GM23338 (cell line): Measurements from ENCODE around the gene SYTL1. TPM values are rescaled to one million over a fixed set of nuclear protein-coding genes. Genes with fewer than 3 reads are reported as not detected.
A peak's percentile ranks its signal among the peaks of the same experiment; 100 is the strongest.

ENCODE experiments used
- ATAC-seq: fragments of 200-7000 bp; cut with Tn5 transposase; 3 replicates; pipeline ENCODE4 v1.9.1; 2020
- DNase-seq: peaks from one replicate; pipeline ENCODE4 v3.0.0-alpha.2; 2015; ENCODE audit warnings: low spot score
- H2AFZ ChIP-seq: fragments of 200-600 bp; sonication (generic); 2 replicates; pipeline ENCODE4 v1.8.0; 2016; ENCODE audit warnings: antibody characterized with exemption, mild to moderate bottlenecking, moderate library complexity
- H3F3A ChIP-seq: fragments of 200-600 bp; sonication (generic); replicated peaks from 2 replicates; pipeline ENCODE4 v1.8.0; 2017; ENCODE audit warnings: antibody characterized with exemption, mixed run types, low read depth
- H3K27ac ChIP-seq: fragments of 200-600 bp; sonication (generic); 2 replicates; pipeline ENCODE4 v1.6.1; 2016; ENCODE audit warnings: low read depth
- H3K27me3 ChIP-seq: fragments of 200-600 bp; sonication (generic); 2 replicates; pipeline ENCODE4 v1.8.0; 2016; ENCODE audit warnings: mild to moderate bottlenecking, mixed run types, moderate library complexity; ENCODE audit not compliant: insufficient read depth
- H3K36me3 ChIP-seq: fragments of 200-600 bp; sonication (generic); 2 replicates; pipeline ENCODE4 v1.8.0; 2016; ENCODE audit warnings: mild to moderate bottlenecking; ENCODE audit not compliant: insufficient read depth
- H3K4me1 ChIP-seq: fragments of 200-600 bp; sonication (generic); 2 replicates; pipeline ENCODE4 v1.8.0; 2016; ENCODE audit warnings: mild to moderate bottlenecking, moderate library complexity; ENCODE audit not compliant: insufficient read depth
- H3K4me2 ChIP-seq: fragments of 200-600 bp; sonication (generic); 2 replicates; pipeline ENCODE4 v1.7.1; 2017; ENCODE audit warnings: mixed run types
- H3K4me3 ChIP-seq: fragments of 200-600 bp; sonication (generic); 2 replicates; pipeline ENCODE4 v1.6.1; 2016; ENCODE audit warnings: mixed run types
- H3K79me2 ChIP-seq: fragments of 200-600 bp; sonication (generic); replicated peaks from 2 replicates; pipeline ENCODE4 v1.8.0; 2017; ENCODE audit warnings: mild to moderate bottlenecking; ENCODE audit not compliant: insufficient read depth
- H3K9me2 ChIP-seq: fragments of 200-600 bp; sonication (generic); 2 replicates; pipeline ENCODE4 v1.8.0; 2017; ENCODE audit not compliant: insufficient read depth
- H4K20me1 ChIP-seq: fragments of 200-600 bp; sonication (generic); replicated peaks from 2 replicates; pipeline ENCODE4 v1.8.0; 2017; ENCODE audit warnings: mild to moderate bottlenecking; ENCODE audit not compliant: insufficient read depth
- H3K27ac Mint-ChIP-seq: 2 replicates; pipeline ENCODE4 v1.8.0; 2020; ENCODE audit warnings: inconsistent platforms, mild to moderate bottlenecking, moderate library complexity, mixed read lengths
- H3K27me3 Mint-ChIP-seq: 3 replicates; pipeline ENCODE4 v1.8.0; 2022; ENCODE audit warnings: low read depth, mild to moderate bottlenecking, moderate library complexity, mixed read lengths, inconsistent platforms; ENCODE audit not compliant: insufficient read depth, poor library complexity
- H3K36me3 Mint-ChIP-seq: 3 replicates; pipeline ENCODE4 v1.8.0; 2021; ENCODE audit warnings: low read depth, mild to moderate bottlenecking, inconsistent platforms, moderate library complexity, mixed read lengths
- H3K4me1 Mint-ChIP-seq: 3 replicates; pipeline ENCODE4 v1.8.0; 2020; ENCODE audit warnings: mild to moderate bottlenecking, inconsistent platforms, mixed read lengths
- H3K4me3 Mint-ChIP-seq: 3 replicates; pipeline ENCODE4 v1.8.0; 2021; ENCODE audit warnings: moderate library complexity, mild to moderate bottlenecking, inconsistent platforms, mixed read lengths
- H3K9me3 Mint-ChIP-seq: 3 replicates; pipeline ENCODE4 v1.8.0; 2020; ENCODE audit warnings: moderate library complexity, mild to moderate bottlenecking, inconsistent platforms, mixed read lengths
- CREB1 ChIP-seq: fragments of 250-450 bp; sonication (Bioruptor Pico); IDR thresholded peaks from 2 replicates; pipeline ENCODE4 v1.5.0; 2020; ENCODE audit warnings: low read depth, mild to moderate bottlenecking, moderate library complexity
- CTCF ChIP-seq, 2 experiments: fragments of 200-600 bp in 1 of 2; sonication (generic) in 1 of 2; conservative IDR thresholded peaks; 2 replicates each; pipeline versions ENCODE4 v1.5.1 to v1.6.1; 2016 to 2017; ENCODE audit warnings: antibody characterized with exemption in 2 of 2, low read depth in 2 of 2, mild to moderate bottlenecking in 2 of 2, moderate library complexity in 1 of 2
- ETS1 ChIP-seq: IDR thresholded peaks from 2 replicates; pipeline ENCODE4 v1.6.1; 2016; ENCODE audit warnings: antibody characterized with exemption
- EZH2 ChIP-seq: fragments of 200-600 bp; sonication (generic); IDR thresholded peaks from one replicate; pipeline ENCODE4 v1.8.0; 2017; ENCODE audit warnings: antibody characterized with exemption, mild to moderate bottlenecking, low read depth; ENCODE audit not compliant: unreplicated experiment
- EZH2phosphoT487 ChIP-seq: fragments of 200-600 bp; sonication (generic); IDR thresholded peaks from one replicate; pipeline ENCODE4 v1.8.1; 2018; ENCODE audit warnings: antibody characterized with exemption; ENCODE audit not compliant: unreplicated experiment
- JUNB ChIP-seq: IDR thresholded peaks from one replicate; pipeline ENCODE4 v1.6.1; 2016; ENCODE audit warnings: antibody characterized with exemption; ENCODE audit not compliant: unreplicated experiment
- NANOG ChIP-seq: IDR thresholded peaks from 2 replicates; pipeline ENCODE4 v1.6.1; 2016; ENCODE audit warnings: antibody characterized with exemption, borderline replicate concordance
- POLR2AphosphoS5 ChIP-seq: IDR thresholded peaks from 2 replicates; pipeline ENCODE4 v1.6.1; 2016; ENCODE audit warnings: antibody characterized with exemption, low read depth
- REST ChIP-seq: IDR thresholded peaks from one replicate; pipeline ENCODE4 v1.6.1; 2018; ENCODE audit warnings: antibody characterized with exemption; ENCODE audit not compliant: unreplicated experiment
- STAT1 ChIP-seq: IDR thresholded peaks from one replicate; pipeline ENCODE4 v1.6.1; 2016; ENCODE audit warnings: antibody characterized with exemption; ENCODE audit not compliant: unreplicated experiment
- ZNF114 ChIP-seq: fragments of 250-450 bp; sonication (Bioruptor Pico); IDR thresholded peaks from 2 replicates; pipeline ENCODE4 v1.5.0; 2020; ENCODE audit warnings: mild to moderate bottlenecking, moderate library complexity
- ZNF331 ChIP-seq: fragments of 250-450 bp; sonication (Bioruptor Pico); IDR thresholded peaks from 2 replicates; pipeline ENCODE4 v1.5.0; 2020; ENCODE audit warnings: low read depth, mild to moderate bottlenecking, moderate library complexity
- ZNF462 ChIP-seq: fragments of 250-450 bp; sonication (Bioruptor Pico); IDR thresholded peaks from 2 replicates; pipeline ENCODE4 v1.5.0; 2020; ENCODE audit warnings: mild to moderate bottlenecking, moderate library complexity
- polyA plus RNA-seq: library from polyadenylated mRNA; unstranded; fragments of >200 nt; fragmentation: Nextera tagmentation; extraction: Ambion mirVana; gene quantifications from 2 replicates; pipeline ENCODE4 v1.2.1, GENCODE V29; 2016
- total RNA-seq: library from RNA; depleted of rRNA; stranded (reverse); fragments of >200 nt; shearing (Covaris generic); gene quantifications from 2 replicates; pipeline ENCODE4 v1.2.3, GENCODE V29; 2014

SYTL1 gene
- total and polyA plus RNA-seq, 2 experiments from 2014 or later = 4.9 to 12.3 TPM

- DNase-seq = no peak
- H3K4me3 Mint-ChIP-seq = no peak overlapping the region
- peaks cover 38% of the 10 kb centered on the region for H3K27me3 Mint-ChIP-seq
These were observed 14.4 kb downstream of the SYTL1 start for GRCh38 chr1:27356277-27356618.

More at GRCh38 chr1:27356277-27356618, 14.4 kb downstream of the SYTL1 start:
- Histone ChIP-seq H3K79me2 (no peaks in the 10 kb centered on the region), H2AFZ (no peak overlapping the region), H3K4me2 (peak overlapping the region; percentile 84; the same call in 1 of the 2 replicates), H3K27ac (no peak overlapping the region), H3K4me3 (no peak overlapping the region), H4K20me1 (no peaks in the 10 kb centered on the region), H3F3A (peaks cover 8% of the 10 kb centered on the region; the same call in 1 of the 2 replicates), H3K27me3 (peaks cover 36% of the 10 kb centered on the region), H3K36me3 (no peaks in the 10 kb centered on the region), H3K9me2 (no peaks in the 10 kb centered on the region), H3K4me1 (peaks cover 21% of the 10 kb centered on the region)
- peaks cover 24% of the 10 kb centered on the region; the same call in 2 of the 3 replicates for H3K4me1 Mint-ChIP-seq
- peaks cover 5% of the 10 kb centered on the region; the same call in 1 of the 3 replicates for H3K36me3 Mint-ChIP-seq
- TF ChIP-seq ZNF331 (CRISPR knock-in tag) (no peak), EZH2phosphoT487 (no peak), ZNF114 (no peak), POLR2AphosphoS5 (no peak), ZNF462 (CRISPR knock-in tag) (no peak), CREB1 (CRISPR knock-in tag) (no peak), STAT1 (no peak), EZH2 (no peak), REST (no peak), JUNB (no peak), NANOG (no peak), CTCF (conservative IDR thresholded peaks at IDR 0.05; ENCODE audit: low read depth in 2 of 2) (no peak), ETS1 (no peak)
- ATAC-seq = no peak
- H3K9me3 Mint-ChIP-seq = no peaks in the 10 kb centered on the region
- H3K27ac Mint-ChIP-seq = no peak overlapping the region
